Left ventricle myocardium superior (tissue), 1 donor: ENCODE measurements around the gene C13orf42. TPM values are rescaled to one million over a fixed set of nuclear protein-coding genes. Genes with fewer than 3 reads are reported as not detected.

Experiments used
- ATAC-seq: fragments of 200-7000 bp; cut with Tn5 transposase; one replicate; pipeline ENCODE4 v1.9.1; 2020; ENCODE audit warnings: mild to moderate bottlenecking, moderate library complexity
- DNase-seq: peaks from one replicate; pipeline ENCODE4 v3.0.0-alpha.2; 2020
- intact Hi-C: fragments of 100-400 bp; cut with micrococcal nuclease; formaldehyde crosslinking; loops from one replicate; pipeline ENCODE4 v1.11.0; 2022
- total RNA-seq: library from RNA; stranded (reverse); fragmentation: NEBNext Ultra II Directional; extraction: Animal tissue kit (Norgen Biotek cat#: 25700); gene quantifications from one replicate; pipeline ENCODE4 v1.2.1, GENCODE V29; 2021
- donor health status: DM: no; HTN: yes; CAD: no; lungs with severe emphysema.

The C13orf42 gene
- total RNA-seq, 1 donor from 2014 or later = not detected

DNA sequence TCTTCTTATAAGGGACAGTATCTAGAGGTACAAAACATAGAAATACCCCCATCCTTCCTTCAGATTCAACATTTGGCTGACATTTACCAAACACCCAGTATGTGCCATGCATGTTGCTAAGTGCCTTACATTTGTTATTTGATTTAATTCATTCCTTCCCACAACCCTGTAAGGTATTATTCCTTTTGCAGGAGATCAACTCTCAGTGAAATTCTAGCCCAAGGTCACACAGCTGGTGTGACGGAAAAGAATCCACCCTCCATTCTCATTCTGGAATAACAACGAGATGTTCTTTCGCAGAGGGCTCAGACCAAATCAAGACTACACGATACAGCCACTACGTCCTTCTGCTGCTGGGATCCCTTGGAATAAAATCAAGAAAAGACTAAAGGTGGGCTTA is 67.8 kb downstream of the C13orf42 start:
- intact Hi-C loops = no loop called here
- no peak for ATAC-seq

DNA sequence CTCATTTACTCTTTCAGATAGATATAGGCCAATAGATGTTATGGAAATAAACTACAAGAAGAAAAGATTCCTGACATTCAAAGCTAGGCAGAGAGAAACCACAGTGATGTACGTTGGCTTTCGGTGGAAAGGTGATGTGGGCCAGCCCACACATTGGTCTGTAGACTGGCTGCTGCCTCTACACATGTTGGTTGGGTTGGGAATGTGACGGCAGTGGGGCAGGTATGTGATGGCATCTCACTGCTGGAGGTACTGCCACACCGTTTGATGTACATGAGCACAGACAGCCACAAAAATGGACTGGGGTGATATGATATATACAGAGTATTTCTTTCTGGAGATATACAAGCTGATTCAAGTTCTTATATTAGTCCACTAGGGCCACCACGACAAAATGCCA is 69.4 kb downstream of the C13orf42 start:
- no peak for ATAC-seq
- intact Hi-C loops = no loop called here
- DNase-seq = no peak

More for the DNA sequence above, 67.8 kb downstream of the C13orf42 start:
- no peak for DNase-seq

DNA sequence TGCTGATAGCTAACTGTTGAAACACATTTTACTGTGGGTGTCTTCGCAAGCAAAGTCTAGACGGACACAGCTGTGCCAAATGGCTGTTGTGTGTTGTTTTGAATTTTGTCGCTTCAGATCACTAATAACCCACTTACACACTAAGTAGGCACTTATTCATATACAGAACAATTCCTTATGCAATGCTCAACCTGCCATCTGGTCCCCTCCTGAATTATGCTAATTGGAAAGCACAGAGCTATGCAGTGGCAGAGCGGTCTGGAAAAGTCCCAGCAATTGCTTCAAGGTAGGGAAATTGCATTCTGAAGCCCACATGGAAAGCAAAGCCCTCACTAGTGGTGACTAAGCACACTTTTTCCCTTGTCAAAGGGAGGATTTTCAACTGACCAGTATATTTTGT is 69.9 kb downstream of the C13orf42 start:
- DNase-seq = no peak
- no peak for ATAC-seq
- intact Hi-C loops = no loop called here

GRCh38 chr13:51040431-51040830 is 70.6 kb downstream of the C13orf42 start:
- DNase-seq (no peak), ATAC-seq (no peak)
- intact Hi-C loops = no loop called here

- intact Hi-C loops = no loop called here
- no peak for ATAC-seq
- no peak for DNase-seq
These were observed 74.7 kb downstream of the C13orf42 start for GRCh38 chr13:51036418-51036817.

GRCh38 chr13:51035978-51036377 is 75.1 kb downstream of the C13orf42 start:
- DNase-seq (no peak), ATAC-seq (no peak)
- intact Hi-C loops = no loop called here

DNA sequence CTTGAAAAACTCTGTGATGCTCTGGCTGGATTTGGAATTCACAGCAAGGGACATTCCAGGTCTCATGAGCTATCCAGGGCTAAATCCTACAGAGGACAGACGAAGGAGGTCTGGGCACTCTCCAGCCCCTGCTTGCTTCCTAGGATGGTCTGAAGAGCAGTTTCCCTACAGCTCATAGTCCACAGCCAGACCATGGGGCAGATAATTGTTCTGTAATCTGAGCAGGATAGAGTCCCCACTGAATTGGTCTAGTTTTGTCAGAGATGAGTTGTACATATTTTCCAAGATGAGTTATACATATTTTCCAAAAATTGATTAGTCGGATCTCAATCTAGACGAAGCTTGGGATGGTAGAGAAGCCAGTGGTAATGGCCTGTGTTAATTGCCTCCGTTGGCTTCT is 75.6 kb downstream of the C13orf42 start:
- intact Hi-C loops = no loop called here
- DNase-seq (no peak), ATAC-seq (no peak)

DNA sequence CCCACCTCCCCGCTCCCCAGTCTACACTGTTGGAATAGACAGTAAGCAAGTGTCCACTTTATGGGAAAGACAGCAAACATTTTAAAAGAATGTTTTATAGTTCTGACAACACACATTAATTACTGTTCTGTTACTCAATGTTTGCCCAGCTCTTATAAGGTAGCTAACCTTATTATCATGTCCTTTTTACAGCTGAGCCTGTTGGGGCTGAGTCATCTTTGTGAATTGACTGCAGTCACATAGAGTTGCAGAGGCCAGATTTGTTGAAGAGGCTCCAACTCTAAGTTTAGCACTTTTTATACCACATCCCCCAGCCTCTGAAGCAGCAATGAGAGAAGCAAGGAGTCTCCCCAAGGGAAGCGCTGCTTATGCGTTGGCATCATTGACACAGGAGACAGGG is 76.2 kb downstream of the C13orf42 start:
- intact Hi-C loops = no loop called here
- DNase-seq (no peak), ATAC-seq (no peak)

- ATAC-seq = no peak
- intact Hi-C loops = no loop called here
- DNase-seq = no peak
These were observed 77.5 kb downstream of the C13orf42 start for GRCh38 chr13:51033421-51034185.

- intact Hi-C loops = no loop called here
- ATAC-seq = no peak
- DNase-seq = no peak
These were observed 78.2 kb downstream of the C13orf42 start for GRCh38 chr13:51032831-51033230.

Other genes starting within 250 kb of the C13orf42 start
- gene RNASEH2B, start 201.5 kb downstream of the C13orf42 start, total RNA-seq = 47.8 TPM
- gene FAM124A, start 111.1 kb upstream of the C13orf42 start, total RNA-seq = 14.9 TPM
- not detected for gene SERPINE3, start 228.4 kb upstream of the C13orf42 start, total RNA-seq